Activated T-cell treated with anti-CD3 and anti-CD28 coated beads, Interleukin-2, amount 50 U/mL, for 48 hours (primary cell): ENCODE data around the gene ATP13A2.
"Not testable (repeated sequence)": the region's sequence is repeated elsewhere in the genome, so short reads cannot be mapped to it uniquely, and the experiment has no call there.

Experiments
- DNase-seq, 2 experiments: peaks; one replicate each; pipeline ENCODE4 v3.0.0-alpha.2; 2020

ATP13A2 gene

DNA sequence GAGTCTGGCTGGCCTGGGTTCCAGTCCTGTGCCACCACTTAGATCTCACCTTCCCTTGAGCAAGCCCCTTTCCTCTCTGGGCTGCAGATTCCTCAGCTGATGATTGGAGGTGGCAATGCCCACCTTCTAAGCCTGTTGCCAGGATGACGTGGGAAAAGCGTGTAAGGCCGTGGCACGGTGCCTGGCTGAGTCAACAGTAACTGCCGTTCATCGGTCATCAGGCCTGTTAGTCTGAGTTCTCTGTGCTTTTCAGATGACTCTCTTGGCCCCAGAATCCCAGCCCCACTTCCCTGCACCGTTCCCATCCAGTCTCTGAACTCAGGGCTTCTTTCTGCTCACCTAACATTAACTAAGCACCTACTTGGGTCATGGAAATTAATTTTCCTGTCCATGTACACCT lies 62.7 kb downstream of the ATP13A2 start:
- DNase-seq: not testable (repeated sequence)

DNA sequence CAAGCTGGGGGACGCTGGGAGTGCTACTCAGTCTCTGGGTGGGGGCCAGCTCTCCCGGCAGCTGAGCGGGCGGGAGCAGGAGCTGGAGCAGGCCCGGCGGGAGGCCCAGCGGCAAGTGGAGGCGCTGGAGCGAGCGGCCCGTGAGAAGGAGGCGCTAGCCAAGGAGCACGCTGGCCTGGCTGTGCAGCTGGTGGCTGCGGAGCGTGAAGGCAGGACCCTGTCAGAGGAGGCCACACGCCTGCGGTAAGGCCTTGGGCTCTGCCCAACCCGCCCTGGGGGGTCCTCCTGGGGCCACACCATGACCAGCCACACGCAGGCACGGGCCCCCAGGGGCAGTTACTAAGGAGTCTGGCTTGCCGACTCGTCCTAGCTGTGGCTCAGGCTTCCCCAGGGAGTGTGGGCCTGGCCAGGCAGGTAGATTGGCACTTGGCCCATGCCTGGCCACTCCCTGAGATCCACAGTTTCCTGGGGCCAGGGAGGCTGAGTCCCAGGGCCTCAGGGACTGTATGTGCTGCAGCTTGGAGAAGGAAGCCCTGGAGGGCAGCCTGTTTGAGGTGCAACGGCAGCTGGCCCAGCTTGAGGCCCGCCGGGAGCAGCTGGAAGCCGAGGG lies 63.3 kb downstream of the ATP13A2 start:
- not testable (repeated sequence) for DNase-seq

DNA sequence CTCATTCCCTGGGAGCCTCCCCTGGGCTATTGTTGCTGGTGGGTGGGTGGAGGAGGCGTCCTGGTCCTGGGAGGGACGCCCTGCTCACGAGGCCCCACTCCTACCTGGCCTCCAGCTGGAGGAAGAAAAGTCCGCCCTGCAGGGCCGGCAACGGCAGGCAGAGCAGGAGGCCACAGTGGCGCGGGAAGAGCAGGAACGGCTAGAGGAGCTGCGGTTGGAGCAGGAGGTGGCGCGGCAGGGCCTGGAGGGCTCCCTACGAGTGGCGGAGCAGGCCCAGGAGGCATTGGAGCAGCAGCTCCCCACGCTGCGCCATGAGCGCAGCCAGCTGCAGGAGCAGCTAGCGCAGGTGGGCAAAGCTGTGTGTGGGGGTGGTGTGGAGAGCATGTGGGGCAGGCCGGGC lies 65.1 kb downstream of the ATP13A2 start:
- DNase-seq: no peak

DNA sequence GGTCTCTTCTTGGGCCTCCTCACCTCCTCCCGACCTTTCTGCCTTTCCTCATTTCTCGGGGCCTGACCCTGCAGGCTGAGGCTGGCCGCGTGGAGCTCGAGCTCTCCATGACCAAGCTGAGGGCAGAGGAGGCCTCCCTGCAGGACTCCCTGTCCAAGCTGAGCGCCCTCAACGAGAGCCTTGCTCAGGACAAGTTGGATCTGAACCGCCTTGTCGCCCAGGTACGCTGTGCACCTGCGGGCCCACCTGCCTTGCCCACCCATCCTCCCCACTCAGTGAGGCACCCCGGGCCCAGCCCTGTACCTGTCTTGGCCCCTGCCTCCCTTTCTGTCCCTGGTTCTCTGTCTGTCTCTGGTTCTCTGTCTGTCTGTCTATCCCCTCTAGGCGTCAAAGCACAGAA lies 65.5 kb downstream of the ATP13A2 start:
- not testable (repeated sequence) for DNase-seq

DNA sequence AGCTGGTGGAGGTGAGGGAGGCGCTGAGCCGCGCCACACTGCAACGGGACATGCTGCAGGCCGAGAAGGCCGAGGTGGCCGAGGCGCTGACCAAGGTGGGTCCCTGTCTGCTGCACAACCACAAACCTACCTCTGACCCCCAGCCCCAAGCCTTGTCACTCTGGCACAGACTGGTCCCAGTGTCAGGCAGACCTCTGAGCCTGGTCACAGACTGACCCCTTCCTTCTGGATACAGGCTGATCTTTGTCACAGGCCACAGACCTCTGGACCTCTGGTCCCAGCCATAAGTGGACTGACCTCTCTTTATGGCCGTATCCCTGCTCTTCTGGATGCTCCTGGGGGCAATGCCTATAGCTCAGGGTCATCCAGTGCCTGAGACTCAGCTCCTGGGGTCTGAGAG lies 66.2 kb downstream of the ATP13A2 start:
- DNase-seq: not testable (repeated sequence)

DNA sequence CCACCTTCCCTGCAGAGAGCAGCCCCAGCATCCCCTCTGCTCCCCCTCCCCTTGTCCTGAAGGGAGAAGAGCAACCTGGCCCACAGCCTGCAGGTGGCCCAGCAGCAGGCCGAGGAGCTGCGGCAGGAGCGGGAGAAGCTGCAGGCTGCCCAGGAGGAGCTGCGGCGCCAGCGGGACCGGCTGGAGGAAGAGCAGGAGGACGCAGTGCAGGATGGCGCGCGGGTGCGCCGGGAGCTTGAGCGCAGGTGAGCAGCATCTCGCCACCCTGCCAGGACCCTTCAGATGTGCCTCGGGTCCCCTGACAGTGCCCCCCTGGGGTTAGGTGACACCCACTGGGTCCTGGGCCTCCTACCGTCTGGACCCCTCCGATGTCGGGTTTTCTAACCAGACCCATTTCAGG lies 67.7 kb downstream of the ATP13A2 start:
- no peak for DNase-seq

DNA sequence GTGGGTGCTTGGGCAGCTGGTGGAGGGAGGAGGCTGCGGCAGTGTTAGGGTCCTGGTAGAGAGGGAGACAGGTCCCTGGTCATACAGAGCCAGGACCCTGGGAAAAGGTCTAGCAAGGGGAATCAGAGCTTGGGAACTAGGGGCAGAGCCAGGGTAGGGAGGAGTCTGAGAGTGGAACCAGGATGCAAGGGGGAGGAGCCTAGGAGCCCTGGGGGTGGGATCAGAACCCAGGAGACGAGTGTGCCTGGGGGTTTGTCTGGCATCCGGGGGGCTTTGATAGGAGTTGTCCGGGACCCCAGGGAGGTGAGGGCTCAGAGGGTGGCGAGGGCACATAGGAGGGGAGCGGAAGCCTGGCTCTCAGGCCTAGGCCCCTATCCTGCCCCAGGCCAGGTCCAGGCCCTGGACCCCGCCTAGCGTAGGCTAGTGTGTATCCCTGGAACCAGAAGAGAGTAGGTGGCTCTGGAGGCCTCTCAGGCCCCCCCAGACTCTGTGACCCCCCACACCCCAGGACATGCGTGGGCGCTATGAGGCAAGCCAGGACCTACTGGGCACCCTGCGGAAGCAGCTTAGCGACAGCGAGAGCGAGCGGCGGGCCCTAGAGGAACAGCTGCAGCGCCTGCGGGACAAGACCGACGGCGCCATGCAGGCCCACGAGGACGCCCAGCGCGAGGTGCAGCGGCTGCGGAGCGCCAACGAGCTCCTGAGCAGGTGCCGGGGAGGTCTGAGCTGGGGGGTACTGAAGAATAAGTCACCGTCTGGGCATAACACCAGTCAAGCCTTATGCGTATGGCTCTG lies 72.1 kb downstream of the ATP13A2 start:
- DNase-seq: not testable (repeated sequence)

DNA sequence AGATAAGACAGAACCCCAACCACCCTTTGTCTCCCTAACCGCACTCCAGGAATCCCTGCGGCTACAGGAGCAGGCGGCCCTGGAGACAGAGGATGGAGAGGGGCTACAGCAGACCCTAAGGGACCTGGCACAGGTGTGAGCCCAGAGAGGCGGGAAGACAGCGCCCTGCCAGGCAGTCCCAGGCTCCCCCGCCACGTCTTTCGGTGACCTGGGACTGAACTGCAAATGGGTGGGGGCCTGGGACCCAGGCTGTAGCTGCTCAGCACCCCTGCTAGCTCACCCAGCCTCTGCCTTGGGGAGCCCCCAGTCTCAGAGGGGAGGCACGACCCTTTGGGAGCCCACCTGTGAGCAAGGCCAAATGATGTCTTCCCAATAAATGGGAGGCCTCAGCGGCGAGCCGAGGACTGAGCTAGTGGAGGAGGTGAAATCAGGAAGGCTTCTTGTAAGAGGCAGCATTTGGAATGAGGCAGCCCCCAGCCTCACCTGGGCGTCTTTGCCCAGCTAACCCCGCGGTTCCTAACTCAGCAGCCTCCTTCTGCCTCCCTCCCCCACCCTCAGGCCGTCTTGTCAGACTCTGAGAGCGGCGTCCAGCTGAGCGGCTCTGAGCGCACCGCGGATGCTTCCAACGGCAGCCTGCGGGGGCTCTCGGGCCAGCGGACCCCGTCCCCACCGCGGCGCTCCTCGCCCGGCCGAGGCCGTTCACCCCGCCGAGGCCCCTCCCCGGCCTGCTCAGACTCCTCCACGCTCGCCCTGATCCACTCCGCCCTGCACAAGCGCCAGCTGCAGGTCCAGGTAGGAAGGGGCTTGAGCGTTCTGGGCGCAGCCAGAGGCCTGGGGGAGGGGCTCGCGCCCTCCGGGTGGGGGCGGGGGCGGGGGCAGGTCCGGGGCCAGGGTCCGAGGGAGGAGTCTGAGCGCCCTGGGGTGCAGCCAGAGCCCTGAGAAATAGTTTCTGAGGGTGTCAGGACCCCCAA lies 73.1 kb downstream of the ATP13A2 start:
- DNase-seq: no peak

DNA sequence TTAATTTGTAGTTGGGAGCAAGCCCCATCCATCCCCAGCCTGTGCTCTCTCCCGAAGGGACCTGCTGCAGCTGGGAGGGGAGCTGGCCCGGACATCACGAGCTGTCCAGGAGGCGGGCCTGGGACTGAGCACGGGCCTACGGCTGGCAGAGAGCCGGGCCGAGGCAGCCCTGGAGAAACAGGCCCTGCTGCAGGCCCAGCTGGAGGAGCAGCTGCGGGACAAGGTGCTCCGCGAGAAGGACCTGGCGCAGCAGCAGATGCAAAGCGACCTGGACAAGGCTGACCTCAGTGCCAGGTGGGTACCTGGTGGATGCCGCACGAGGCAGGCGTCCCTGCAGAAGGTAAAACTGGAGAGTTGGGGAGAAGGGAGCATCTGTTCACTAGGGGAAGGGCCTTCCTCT lies 75.1 kb downstream of the ATP13A2 start:
- DNase-seq: not testable (repeated sequence)
